AG09309 (cell line): ENCODE measurements around the gene BLVRB.

Source experiments
- DNase-seq: peaks from one replicate; pipeline ENCODE4 v3.0.0-alpha.2; 2010; ENCODE audit warnings: low read depth
- H3K4me3 ChIP-seq: 2 replicates; pipeline ENCODE4 v1.5.1; 2011; ENCODE audit warnings: mild to moderate bottlenecking, low read depth, low read length, moderate library complexity; ENCODE audit not compliant: control insufficient read depth
- TF ChIP-seq, protein P1 (sequence below): IDR thresholded peaks from 2 replicates; pipeline ENCODE4 v1.5.1; 2011; ENCODE audit warnings: mild to moderate bottlenecking, low read depth, low read length, inconsistent platforms; ENCODE audit not compliant: insufficient read depth, control insufficient read depth; ENCODE audit errors: missing control alignments

The BLVRB gene

DNA sequence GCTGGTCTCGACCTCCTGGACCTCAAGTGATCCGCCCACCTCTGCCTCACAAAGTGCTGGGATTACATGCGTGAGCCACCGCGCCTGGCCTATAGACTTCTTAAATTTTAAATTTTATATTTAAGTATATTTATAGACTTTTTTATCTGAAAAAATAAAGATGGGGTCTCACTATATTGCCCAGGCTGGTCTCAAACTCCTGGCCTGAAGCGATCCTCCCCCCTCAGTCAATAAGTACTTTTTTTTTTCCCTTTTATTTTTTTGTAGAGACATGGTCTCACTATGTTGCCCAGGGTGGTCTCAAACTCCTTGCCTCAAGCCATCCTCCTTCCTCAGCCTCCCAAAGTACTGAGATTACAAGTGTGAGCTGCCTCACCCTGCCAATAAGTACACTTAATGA is 41.6 kb downstream of the BLVRB start:
- TF ChIP-seq, protein P1, sequence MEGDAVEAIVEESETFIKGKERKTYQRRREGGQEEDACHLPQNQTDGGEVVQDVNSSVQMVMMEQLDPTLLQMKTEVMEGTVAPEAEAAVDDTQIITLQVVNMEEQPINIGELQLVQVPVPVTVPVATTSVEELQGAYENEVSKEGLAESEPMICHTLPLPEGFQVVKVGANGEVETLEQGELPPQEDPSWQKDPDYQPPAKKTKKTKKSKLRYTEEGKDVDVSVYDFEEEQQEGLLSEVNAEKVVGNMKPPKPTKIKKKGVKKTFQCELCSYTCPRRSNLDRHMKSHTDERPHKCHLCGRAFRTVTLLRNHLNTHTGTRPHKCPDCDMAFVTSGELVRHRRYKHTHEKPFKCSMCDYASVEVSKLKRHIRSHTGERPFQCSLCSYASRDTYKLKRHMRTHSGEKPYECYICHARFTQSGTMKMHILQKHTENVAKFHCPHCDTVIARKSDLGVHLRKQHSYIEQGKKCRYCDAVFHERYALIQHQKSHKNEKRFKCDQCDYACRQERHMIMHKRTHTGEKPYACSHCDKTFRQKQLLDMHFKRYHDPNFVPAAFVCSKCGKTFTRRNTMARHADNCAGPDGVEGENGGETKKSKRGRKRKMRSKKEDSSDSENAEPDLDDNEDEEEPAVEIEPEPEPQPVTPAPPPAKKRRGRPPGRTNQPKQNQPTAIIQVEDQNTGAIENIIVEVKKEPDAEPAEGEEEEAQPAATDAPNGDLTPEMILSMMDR: no peak
- no peak for DNase-seq
- peak overlapping the region; percentile 90 for H3K4me3 ChIP-seq

- H3K4me3 ChIP-seq: no peak overlapping the region
- no peak for DNase-seq
- TF ChIP-seq, protein P1: no peak
Measured at GRCh38 chr19:40422748-40423566, 42.6 kb downstream of the BLVRB start.

- DNase-seq: no peak
- H3K4me3 ChIP-seq: no peak overlapping the region
- TF ChIP-seq, protein P1: no peak
Measured at GRCh38 chr19:40421993-40422747, 43.4 kb downstream of the BLVRB start.

- TF ChIP-seq, protein P1: peak; percentile 99
- DNase-seq: peak; percentile 62
- H3K4me3 ChIP-seq: peak overlapping the region; percentile 83
Measured at GRCh38 chr19:40420766-40421765, 44.5 kb downstream of the BLVRB start.

GRCh38 chr19:40420451-40420765 is 45.1 kb downstream of the BLVRB start:
- TF ChIP-seq, protein P1: no peak
- DNase-seq: no peak
- H3K4me3 ChIP-seq: peak overlapping the region; percentile 83

DNA sequence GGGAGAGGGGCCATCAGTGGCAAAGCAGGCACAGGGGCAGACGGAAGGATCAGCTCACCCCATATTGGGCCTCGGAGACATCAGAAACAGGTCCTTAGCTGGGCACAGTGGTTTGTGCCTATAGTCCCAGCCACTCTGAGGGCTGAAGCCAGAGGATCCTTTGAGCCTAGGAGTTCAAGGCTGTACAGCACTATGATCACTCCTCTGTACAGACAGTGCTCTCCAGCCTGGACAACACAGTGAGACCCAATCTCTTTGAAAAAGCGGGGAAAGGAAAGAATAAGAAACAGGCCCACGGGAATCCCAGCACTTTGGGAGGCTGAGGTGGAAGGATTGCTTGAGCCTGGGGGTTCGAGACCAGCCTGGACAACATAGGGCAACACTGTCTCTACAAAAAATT is 45.8 kb downstream of the BLVRB start:
- TF ChIP-seq, protein P1: no peak
- DNase-seq: no peak
- H3K4me3 ChIP-seq: no peak overlapping the region
